K562 (cell line): ENCODE results near the gene DHRS13. TPM values are rescaled to one million over a fixed set of nuclear protein-coding genes. Genes with fewer than 3 reads are reported as not detected.

Source experiments
- ATAC-seq: fragments of 200-7000 bp; cut with Tn5 transposase; 3 replicates; pipeline ENCODE4 v1.9.1; 2020; ENCODE audit warnings: moderate library complexity
- BruUV-seq: library from RNA; stranded (reverse); fragments of 400-500 nt; replicated peaks from 2 replicates; lab custom pipeline; 2021; lab: Mats Ljungman, UMichigan
- CTCF ChIA-PET: fragments of 300-600 bp; formaldehyde crosslinking; extraction: SDS; loops from one replicate; lab custom pipeline; 2021; ENCODE audit warnings: low intra/inter-chr PET ratio; lab: Yijun Ruan, JAX
- POLR2A ChIA-PET: fragments of 300-600, 350-650 bp; sonication (Branson Sonifier 250); formaldehyde crosslinking; extraction: SDS; loops from one replicate; lab custom pipeline; 2021; ENCODE audit warnings: antibody characterized with exemption, inconsistent platforms; lab: Yijun Ruan, JAX
- DNase-seq, 4 experiments: peaks; one replicate each; pipeline versions ENCODE4 v3.0.0 to v3.0.0-alpha.2; 2011 to 2018; ENCODE audit warnings: low spot score in 3 of 4, mixed read lengths in 3 of 4; ENCODE audit errors: extremely low read depth in 1 of 4
- FAIRE-seq: peaks from 2 replicates; lab custom pipeline; 2011; peaks lifted over from hg19 to GRCh38; lab: Jason Lieb, UNC
- H2AFZ ChIP-seq: 2 replicates; pipeline ENCODE4 v1.6.0; 2011; ENCODE audit warnings: low read depth, low read length, control low read depth, inconsistent platforms
- H3K27ac ChIP-seq: fragments of 200-600 bp; 3 replicates; pipeline ENCODE4 v1.8.0; 2011; ENCODE audit warnings: low read depth, mild to moderate bottlenecking, control low read depth, inconsistent platforms, low read length, moderate library complexity, mixed read lengths; ENCODE audit errors: extremely low read depth
- H3K27me3 ChIP-seq, 2 experiments: fragments of 300-600 bp in 1 of 2; 2 replicates in 1 of 2; 3 replicates in 1 of 2; pipeline versions ENCODE4 v1.6.0 to v1.8.0; 2011; ENCODE audit warnings: inconsistent platforms in 2 of 2, low read length in 2 of 2, mild to moderate bottlenecking in 1 of 2, mixed read lengths in 1 of 2, moderate library complexity in 1 of 2; ENCODE audit not compliant: control insufficient read depth in 2 of 2, insufficient read depth in 2 of 2
- H3K36me3 ChIP-seq: fragments of 300-600 bp; 3 replicates; pipeline ENCODE4 v1.8.0; 2011; ENCODE audit warnings: mild to moderate bottlenecking, low read length, inconsistent platforms; ENCODE audit not compliant: control insufficient read depth, insufficient read depth
- H3K4me1 ChIP-seq, 2 experiments: fragments of 200-600 bp in 1 of 2; replicated peaks in 1 of 2; 2 replicates in 1 of 2; 3 replicates in 1 of 2; pipeline versions ENCODE4 v1.5.1 to v1.8.0; 2011; ENCODE audit warnings: inconsistent platforms in 2 of 2, low read length in 2 of 2, mild to moderate bottlenecking in 1 of 2, mixed read lengths in 1 of 2, moderate library complexity in 1 of 2; ENCODE audit not compliant: control insufficient read depth in 2 of 2, insufficient read depth in 2 of 2
- H3K4me2 ChIP-seq: 2 replicates; pipeline ENCODE4 v1.6.1; 2011; ENCODE audit warnings: low read length, control low read depth, inconsistent platforms, mixed read lengths; ENCODE audit not compliant: insufficient read depth
- H3K4me3 ChIP-seq: fragments of 200-600 bp; sonication (generic), shearing (Covaris generic); 2 replicates; pipeline ENCODE4 v1.5.1; 2016; ENCODE audit warnings: control low read depth, inconsistent platforms
- H3K79me2 ChIP-seq: fragments of 200-600 bp; 3 replicates; pipeline ENCODE4 v1.8.0; 2011; ENCODE audit warnings: low read length, inconsistent platforms; ENCODE audit not compliant: control insufficient read depth, insufficient read depth
- H3K9ac ChIP-seq, 2 experiments: 2 replicates each; pipeline versions ENCODE4 v1.6.0 to v1.6.1; 2011; ENCODE audit warnings: low read depth in 2 of 2, low read length in 2 of 2, control low read depth in 1 of 2, inconsistent platforms in 1 of 2, mild to moderate bottlenecking in 1 of 2, mixed read lengths in 1 of 2; ENCODE audit not compliant: insufficient read depth in 1 of 2
- H3K9me1 ChIP-seq: one replicate; pipeline ENCODE4 v1.6.0; 2011; ENCODE audit warnings: inconsistent platforms, mild to moderate bottlenecking, low read length, moderate library complexity; ENCODE audit not compliant: control insufficient read depth, insufficient read depth
- H3K9me3 ChIP-seq: replicated peaks from 2 replicates; pipeline ENCODE4 v1.5.1; 2011; ENCODE audit warnings: low read depth, low read length, inconsistent platforms; ENCODE audit not compliant: control insufficient read depth, insufficient read depth
- H4K20me1 ChIP-seq: replicated peaks from 2 replicates; pipeline ENCODE4 v1.6.1; 2011; ENCODE audit warnings: low read length, inconsistent platforms, mixed read lengths; ENCODE audit not compliant: control insufficient read depth, insufficient read depth
- E4F1 ChIP-seq: fragments of 250-450 bp; sonication (Bioruptor Pico); IDR thresholded peaks from 2 replicates; pipeline ENCODE4 v1.5.0; 2021; ENCODE audit warnings: mild to moderate bottlenecking, borderline replicate concordance
- EGR1 ChIP-seq: fragments of 450-650 bp; conservative IDR thresholded peaks from 2 replicates; pipeline ENCODE4 v1.6.1; 2017; ENCODE audit warnings: mild to moderate bottlenecking
- EP300 ChIP-seq: IDR thresholded peaks from 2 replicates; pipeline ENCODE4 v1.6.1; 2012; ENCODE audit warnings: low read length, improper control_type of control experiment
- EWSR1 ChIP-seq: fragments of 450-650 bp; IDR thresholded peaks from 2 replicates; pipeline ENCODE4 v1.6.1; 2018; ENCODE audit warnings: borderline replicate concordance, mild to moderate bottlenecking, low read depth, moderate library complexity; ENCODE audit not compliant: partially characterized antibody
- HSF4 ChIP-seq: fragments of 250-450 bp; sonication (Bioruptor Pico); IDR thresholded peaks from 2 replicates; pipeline ENCODE4 v2.1.2; 2022; ENCODE audit warnings: mild to moderate bottlenecking, moderate library complexity, borderline replicate concordance
- KLF13 ChIP-seq: fragments of 450-650 bp; IDR thresholded peaks from 2 replicates; pipeline ENCODE4 v1.6.1; 2016; ENCODE audit warnings: missing genetic modification characterization, low read depth, mild to moderate bottlenecking, missing compliant biosample characterization, moderate library complexity, borderline replicate concordance
- MYBL2 ChIP-seq, 2 experiments: fragments of 450-650 bp in 1 of 2; sonication (generic) in 1 of 2; formaldehyde crosslinking in 1 of 2; IDR thresholded peaks; 2 replicates each; pipeline versions ENCODE4 v1.6.1 to v1.8.1; 2017 to 2022; ENCODE audit warnings: borderline replicate concordance in 1 of 2, inconsistent platforms in 1 of 2, low read depth in 1 of 2, mild to moderate bottlenecking in 1 of 2, missing genetic modification reagents in 1 of 2, moderate library complexity in 1 of 2
- PYGO2 ChIP-seq: fragments of 450-650 bp; IDR thresholded peaks from 2 replicates; pipeline ENCODE4 v1.6.1; 2016; ENCODE audit warnings: mild to moderate bottlenecking, missing genetic modification characterization, moderate library complexity, missing compliant biosample characterization
- STAT5B ChIP-seq: fragments of 250-450 bp; sonication (Bioruptor Pico); IDR thresholded peaks from 2 replicates; pipeline ENCODE4 v1.8.0; 2021; ENCODE audit warnings: mild to moderate bottlenecking, inconsistent platforms
- TCF15 ChIP-seq: fragments of 250-450 bp; sonication (Bioruptor Pico); IDR thresholded peaks from 2 replicates; pipeline ENCODE4 v1.8.0; 2022; ENCODE audit warnings: moderate library complexity, mild to moderate bottlenecking, inconsistent platforms
- TOE1 ChIP-seq, 2 experiments: fragments of 450-650 bp in 1 of 2; sonication (generic) in 1 of 2; formaldehyde crosslinking in 1 of 2; IDR thresholded peaks; 2 replicates each; pipeline versions ENCODE4 v1.7.1 to v1.8.0; 2016 to 2022; ENCODE audit warnings: borderline replicate concordance in 2 of 2, mild to moderate bottlenecking in 2 of 2, antibody characterized with exemption in 1 of 2, inconsistent platforms in 1 of 2, low read depth in 1 of 2, missing genetic modification reagents in 1 of 2, moderate library complexity in 1 of 2
- YBX1 ChIP-seq: fragments of 450-650 bp; IDR thresholded peaks from 2 replicates; pipeline ENCODE4 v1.7.1; 2016; ENCODE audit warnings: mild to moderate bottlenecking
- ZNF57 ChIP-seq: fragments of 450-650 bp; formaldehyde crosslinking; IDR thresholded peaks from 2 replicates; pipeline ENCODE4 v1.4.0; 2020; ENCODE audit warnings: mild to moderate bottlenecking, moderate library complexity
- ZNF707 ChIP-seq: fragments of 250-450 bp; sonication (Bioruptor Pico); conservative IDR thresholded peaks from 2 replicates; pipeline ENCODE4 v1.8.0; 2022; ENCODE audit warnings: inconsistent platforms, mild to moderate bottlenecking, moderate library complexity
- WGBS: fragments of 100-300 bp; shearing (Covaris generic); methylation state at CpG from one replicate; pipeline ENCODE4 v1.1.6; 2016; ENCODE audit warnings: low coverage, mixed read lengths; ENCODE audit not compliant: insufficient coverage; ENCODE audit errors: missing lambda C conversion rate; 5-methylcytosine and 5-hydroxymethylcytosine counted together
- in situ Hi-C: fragments of 300-500 bp; cut with MboI; formaldehyde crosslinking; loops from 4 replicates; pipeline ENCODE4 v1.15.0; 2018; ENCODE audit warnings: inconsistent platforms, mixed read lengths
- intact Hi-C: fragments of 100-400 bp; cut with micrococcal nuclease; formaldehyde crosslinking; loops from 2 replicates; pipeline ENCODE4 v1.14.2; 2022
- polyA plus RNA-seq, 8 experiments: library from polyadenylated mRNA; depleted of rRNA in 4 of 8; stranded (reverse) in 5 of 8; unstranded in 3 of 8; fragments of >200 nt; fragmentation: Nextera tagmentation in 2 of 8; fragmentation: Illumina TruSeq in 1 of 8; extraction: Ambion mirVana in 2 of 8; extraction: Trizol in 1 of 8; gene quantifications; 2 replicates each; pipeline versions ENCODE4 v1.2.1 to v1.2.3, GENCODE V29; 2011 to 2014; ENCODE audit warnings: inconsistent platforms in 1 of 8, missing spikeins in 1 of 8
- total RNA-seq, 7 experiments: library from RNA; depleted of rRNA in 6 of 7; stranded (reverse); fragments of >200 nt in 6 of 7; fragmentation: Illumina TruSeq in 2 of 7; extraction: Trizol in 2 of 7; gene quantifications; 2 replicates each; pipeline versions ENCODE4 v1.2.1 to v1.2.3, GENCODE V29; 2011 to 2021; ENCODE audit warnings: low replicate concordance in 1 of 7

The DHRS13 gene
- total and polyA plus RNA-seq, 9 of the 15 experiments (the other 6 are each of a cell fraction or from before 2014, with no cell fraction given) = 0.32 to 52.3 (median 34.3) TPM; not detected in 1

- TF ChIP-seq E4F1 (no peak), HSF4 (CRISPR knock-in tag) (no peak)
Observed at GRCh38 chr17:28865946-28866752, 36.7 kb downstream of the DHRS13 start (continued).

- FAIRE-seq = peak; percentile 99
- POLR2A ChIA-PET = interaction anchor here (0.5 to 1.6 kb wide), 22 partner anchors 9 to 163 kb away, joined by 3 to 6 read pairs (median 3); partner anchors contain the start of gene FAM222B
- 0 out of 2 replicates have a peak, but pooled peaks have one; percentile 66 for TF ChIP-seq PYGO2 (tag)
- TF ChIP-seq EGR1 = peak; percentile 91
- 0 out of 2 replicates have a peak, but pooled peaks have one; percentile 41 for TF ChIP-seq ZNF707 (CRISPR knock-in tag)
- TF ChIP-seq EWSR1 = no peak
- no peak for TF ChIP-seq STAT5B (CRISPR knock-in tag)
- TF ChIP-seq TCF15 (CRISPR knock-in tag) = peak; percentile 54
- TF ChIP-seq EP300 = peak; percentile 100
- no peak for TF ChIP-seq MYBL2 (IDR thresholded peaks at IDR 0.05; ENCODE audit: low read depth)
- no peak for TF ChIP-seq MYBL2 (CRISPR knock-in tag; IDR thresholded peaks at IDR 0.05; ENCODE audit: borderline replicate concordance)
- peak; percentile 65 for TF ChIP-seq KLF13
- no peak for TF ChIP-seq ZNF57 (CRISPR knock-in tag)
- TF ChIP-seq YBX1 = no peak
- TF ChIP-seq TOE1 (IDR thresholded peaks at IDR 0.05; ENCODE audit: borderline replicate concordance) = peak; percentile 78
- TF ChIP-seq TOE1 (CRISPR knock-in tag; IDR thresholded peaks at IDR 0.05; ENCODE audit: borderline replicate concordance, low read depth) = no peak
Observed at GRCh38 chr17:28864991-28865849, 37.7 kb downstream of the DHRS13 start.

More at GRCh38 chr17:28864991-28865849, 37.7 kb downstream of the DHRS13 start:
- BruUV-seq = no TSS peak
- Histone ChIP-seq H3K9me1 (no peaks in the 10 kb centered on the region), H3K27ac (peak overlapping the region; percentile 94), H2AFZ (peak overlapping the region; percentile 64), H3K27me3 (no peaks in the 10 kb centered on the region), H3K4me1 (peaks cover 68 to 69% of the 10 kb centered on the region in 2 experiments), H3K79me2 (peaks cover 45% of the 10 kb centered on the region), H3K36me3 (peaks cover 12% of the 10 kb centered on the region), H3K4me3 (no peak overlapping the region; the same call in 1 of the 2 replicates), H3K9me3 (no peaks in the 10 kb centered on the region), H3K4me2 (peak overlapping the region; percentile 75), H4K20me1 (no peaks in the 10 kb centered on the region), H3K9ac (peak overlapping the region; percentile 53 to 78; a peak in 3 of 4 replicates)
- peak; percentile 80 for ATAC-seq
- intact Hi-C loops = loop anchor here (5.0 kb wide), 2 partner anchors 37 to 138 kb away; partner anchors contain the start of genes DHRS13, NEK8 and TLCD1
- peak; percentile 97 to 99 (median 98) for DNase-seq
- 2% methylated on average over 11 of the region's 11 CpGs for WGBS
- CTCF ChIA-PET = no interaction called here
- in situ Hi-C loops = no loop called here
